HG02763 (cell line): ENCODE results near the gene CLDN19.
"Not testable (repeated sequence)": the region's sequence is repeated elsewhere in the genome, so short reads cannot be mapped to it uniquely, and the experiment has no call there.

ENCODE experiments used
- ATAC-seq: cut with Tn5 transposase; IDR thresholded peaks from one replicate; pipeline ENCODE4 v1.9.1; 2021; ENCODE audit warnings: mild to moderate bottlenecking, moderate library complexity; ENCODE audit not compliant: unreplicated experiment

The CLDN19 gene

DNA sequence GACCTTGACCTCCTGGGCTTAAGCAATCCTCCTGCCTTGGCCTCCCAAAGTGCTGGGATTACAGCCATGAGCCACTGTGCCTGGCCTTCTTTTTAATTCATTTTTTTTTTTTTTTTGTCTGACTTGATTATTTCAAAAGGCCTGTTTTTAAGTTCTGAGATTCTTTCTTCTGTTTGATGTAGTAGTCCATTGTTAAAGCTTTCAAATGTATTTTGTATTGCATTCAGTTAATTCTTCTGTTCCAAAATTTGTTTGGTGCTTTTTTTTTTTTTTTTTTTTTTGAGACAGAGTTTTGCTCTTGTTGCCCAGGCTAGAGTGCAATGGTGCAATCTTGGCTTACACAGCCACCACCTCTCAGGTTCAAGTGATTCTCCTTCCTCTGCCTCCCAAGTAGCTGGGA lies 25.6 kb downstream of the CLDN19 start:
- not testable (repeated sequence) for ATAC-seq

GRCh38 chr1:42713293-42713692 lies 26.7 kb downstream of the CLDN19 start:
- ATAC-seq = no peak

- ATAC-seq = not testable (repeated sequence)
Observed at GRCh38 chr1:42712808-42713207, 27.2 kb downstream of the CLDN19 start.

DNA sequence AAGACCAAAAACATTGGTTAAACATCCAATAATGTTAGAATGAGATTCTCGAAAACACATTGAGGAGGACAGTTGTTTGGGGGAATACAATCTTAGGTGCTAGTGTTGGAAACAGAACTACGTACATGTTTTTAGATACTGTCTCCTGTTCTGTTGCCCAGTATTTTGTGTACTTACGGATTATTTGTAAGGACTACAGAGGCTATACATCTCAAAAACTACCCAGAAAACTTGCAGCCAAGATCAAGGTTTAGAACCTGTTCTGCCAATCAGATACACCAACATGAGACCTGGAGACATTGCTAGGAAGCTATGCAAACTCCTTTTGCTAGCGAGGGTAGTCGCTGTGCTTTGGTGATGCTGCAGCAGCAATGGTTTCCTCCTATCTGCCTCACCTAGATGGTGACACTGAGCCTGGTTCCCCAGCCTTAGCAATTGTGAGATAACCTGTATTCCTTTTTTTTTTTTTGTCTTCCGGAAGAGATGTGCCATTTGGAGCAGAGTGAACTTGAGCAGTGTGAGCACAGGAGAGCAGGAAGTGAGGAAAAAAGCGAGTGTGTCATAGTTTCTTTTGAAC lies 36.1 kb downstream of the CLDN19 start:
- no peak for ATAC-seq

- ATAC-seq = no peak
Observed at GRCh38 chr1:42700006-42700405, 40.0 kb downstream of the CLDN19 start.

DNA sequence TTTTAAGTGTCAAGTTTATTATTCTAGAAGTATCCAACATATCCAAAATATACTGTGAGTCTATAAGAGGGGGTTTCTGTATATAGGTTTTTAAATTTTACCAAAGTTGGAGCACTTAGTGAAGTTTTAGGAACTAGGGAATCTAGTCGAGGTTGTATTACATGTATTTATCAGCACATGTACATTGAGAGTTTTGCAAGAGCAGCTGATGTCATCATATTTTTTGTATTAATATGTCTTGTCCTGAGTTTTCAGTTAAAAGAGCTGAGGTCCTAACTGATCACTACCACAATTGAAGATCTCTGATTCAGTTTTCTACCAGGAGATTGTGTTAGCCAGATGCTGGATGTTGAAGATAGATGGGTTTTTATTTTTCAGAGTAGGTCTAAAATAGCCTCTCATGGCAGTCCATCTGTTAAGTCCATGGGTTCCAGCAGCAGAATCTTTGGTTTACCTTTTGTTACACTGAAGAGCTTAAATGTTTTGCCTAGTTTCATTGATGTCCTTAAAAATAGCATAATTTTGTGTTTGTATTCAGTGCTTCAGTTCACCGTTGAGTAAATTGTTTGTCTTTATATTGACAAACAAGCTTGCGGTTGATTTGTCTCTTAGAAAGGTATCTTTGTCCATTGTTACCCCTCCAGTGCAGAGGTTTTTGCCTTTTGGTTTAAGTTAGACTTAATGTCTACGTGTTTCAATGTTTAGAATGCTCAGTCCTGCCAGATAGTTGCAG lies 41.8 kb downstream of the CLDN19 start:
- ATAC-seq = no peak

GRCh38 chr1:42692911-42693310 lies 47.1 kb downstream of the CLDN19 start:
- ATAC-seq = no peak

GRCh38 chr1:42692461-42692860 lies 47.6 kb downstream of the CLDN19 start:
- ATAC-seq = no peak

DNA sequence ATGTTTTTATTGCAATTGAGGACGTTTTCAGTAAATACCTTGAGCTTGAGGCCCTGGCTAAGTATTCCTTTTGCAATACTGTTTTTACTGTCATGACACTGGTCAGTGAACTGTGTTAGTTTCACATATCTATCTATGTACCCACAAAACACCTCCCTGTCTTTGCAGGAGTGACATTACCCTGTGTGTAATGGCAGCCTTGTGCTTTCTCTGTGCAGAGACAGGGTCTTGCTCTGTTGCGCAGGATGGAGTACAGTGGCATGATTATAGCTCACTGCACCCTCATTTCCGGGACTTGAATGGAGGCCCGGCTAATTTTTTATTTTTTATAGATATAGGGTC lies 48.9 kb downstream of the CLDN19 start:
- ATAC-seq = no peak

GRCh38 chr1:42690477-42691156 lies 49.4 kb downstream of the CLDN19 start:
- no peak for ATAC-seq

DNA sequence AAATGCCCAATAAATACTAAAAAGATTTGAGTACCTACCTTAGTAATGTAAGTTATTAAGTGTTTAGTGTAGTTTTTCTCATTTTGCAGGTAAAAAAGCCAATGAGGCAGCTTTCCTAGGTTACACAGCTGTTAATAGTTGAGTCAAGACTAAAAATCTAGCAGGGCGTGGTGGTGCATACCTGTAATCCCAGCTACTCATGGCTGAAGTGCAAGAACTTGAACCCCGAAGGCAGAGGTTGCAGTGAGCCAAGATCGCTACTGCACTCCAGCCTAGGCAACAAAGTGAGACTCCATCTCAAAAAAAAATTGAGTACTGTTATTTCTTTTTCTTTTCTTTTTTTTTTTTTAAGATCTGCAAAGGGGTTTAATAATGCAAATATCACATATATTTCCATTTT lies 50.1 kb downstream of the CLDN19 start:
- ATAC-seq = no peak

DNA sequence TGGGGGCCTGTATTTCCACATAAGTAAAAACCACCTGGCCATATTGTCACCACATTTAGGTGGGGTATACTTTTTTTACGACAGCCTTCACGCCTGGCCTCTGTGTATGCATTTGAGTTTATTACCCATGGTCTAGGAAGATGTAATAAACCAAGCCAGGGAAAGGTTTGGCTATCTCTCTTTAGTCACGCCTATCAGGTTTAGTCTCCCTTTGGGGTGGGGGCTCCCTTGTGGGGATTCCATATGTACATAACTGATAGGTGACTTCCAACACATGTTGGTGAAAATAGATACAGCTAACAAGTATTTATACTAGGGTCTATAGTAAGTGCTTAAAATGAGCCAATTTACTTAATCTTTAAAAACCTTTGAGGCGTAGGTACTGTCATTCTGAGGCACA lies 53.6 kb downstream of the CLDN19 start:
- no peak for ATAC-seq

GRCh38 chr1:42684139-42684538 lies 55.9 kb downstream of the CLDN19 start:
- no peak for ATAC-seq
